ENCODE data around the gene PLPPR3. TPM values are rescaled to one million over a fixed set of nuclear protein-coding genes. Genes with fewer than 3 reads are reported as not detected.

PLPPR3 gene
- total and polyA plus RNA-seq, 2 experiments from 2014 or later: 65.7 to 88.2 TPM

GRCh38 chr19:805600-806550 is 15.9 kb downstream of the PLPPR3 start:
- H3K36me3 ChIP-seq: peaks cover 65% of the 10 kb centered on the region
- H3K4me3 ChIP-seq: no peak overlapping the region
- no peak for TF ChIP-seq CTCF (IDR thresholded peaks at IDR 0.05; ENCODE audit: low read depth, low read length)
- H3K9me3 ChIP-seq (ENCODE audit: low read depth): no peaks in the 10 kb centered on the region
- H3K27me3 ChIP-seq: no peaks in the 10 kb centered on the region
- DNase-seq (ENCODE audit: low read depth in 1 of 2, low spot score in 1 of 2): no peak
- peaks cover 20% of the 10 kb centered on the region for H3K4me1 ChIP-seq (ENCODE audit: low read depth)
- no peak overlapping the region for H3K27ac ChIP-seq

GRCh38 chr19:805166-805551 is 16.6 kb downstream of the PLPPR3 start:
- no peak for DNase-seq (ENCODE audit: low read depth in 1 of 2, low spot score in 1 of 2)
- no peak for TF ChIP-seq CTCF (IDR thresholded peaks at IDR 0.05; ENCODE audit: low read depth, low read length)
- H3K27me3 ChIP-seq: no peaks in the 10 kb centered on the region
- H3K4me3 ChIP-seq: no peak overlapping the region
- H3K9me3 ChIP-seq (ENCODE audit: low read depth): no peaks in the 10 kb centered on the region
- H3K27ac ChIP-seq: no peak overlapping the region
- H3K4me1 ChIP-seq (ENCODE audit: low read depth): peaks cover 26% of the 10 kb centered on the region
- peaks cover 58% of the 10 kb centered on the region for H3K36me3 ChIP-seq

- DNase-seq (ENCODE audit: low read depth in 1 of 2, low spot score in 1 of 2): no peak
- Histone ChIP-seq H3K4me3 (no peak overlapping the region), H3K27ac (peak overlapping the region; percentile 17), H3K4me1 (ENCODE audit: low read depth) (peaks cover 32% of the 10 kb centered on the region), H3K36me3 (peaks cover 52% of the 10 kb centered on the region), H3K9me3 (ENCODE audit: low read depth) (no peaks in the 10 kb centered on the region), H3K27me3 (no peaks in the 10 kb centered on the region)
- no peak for TF ChIP-seq CTCF (IDR thresholded peaks at IDR 0.05; ENCODE audit: low read depth, low read length)
Observed at GRCh38 chr19:804419-805165, 17.2 kb downstream of the PLPPR3 start.

- peak in 1 of 2 donors; percentile 0 for DNase-seq (ENCODE audit: low read depth in 1 of 2, low spot score in 1 of 2)
- Histone ChIP-seq H3K36me3 (peaks cover 45% of the 10 kb centered on the region), H3K4me1 (ENCODE audit: low read depth) (peaks cover 37% of the 10 kb centered on the region), H3K9me3 (ENCODE audit: low read depth) (no peaks in the 10 kb centered on the region), H3K27ac (peak overlapping the region; percentile 17), H3K4me3 (no peak overlapping the region), H3K27me3 (no peaks in the 10 kb centered on the region)
- TF ChIP-seq CTCF (IDR thresholded peaks at IDR 0.05; ENCODE audit: low read depth, low read length): no peak
Observed at GRCh38 chr19:803686-804418, 17.9 kb downstream of the PLPPR3 start.

GRCh38 chr19:803099-803561 is 18.6 kb downstream of the PLPPR3 start:
- H3K4me3 ChIP-seq: no peak overlapping the region
- H3K27ac ChIP-seq: peak overlapping the region; percentile 52
- no peaks in the 10 kb centered on the region for H3K9me3 ChIP-seq (ENCODE audit: low read depth)
- peak in 1 of 2 donors; percentile 0 for DNase-seq (ENCODE audit: low read depth in 1 of 2, low spot score in 1 of 2)
- TF ChIP-seq CTCF (IDR thresholded peaks at IDR 0.05; ENCODE audit: low read depth, low read length): no peak
- H3K4me1 ChIP-seq (ENCODE audit: low read depth): peaks cover 37% of the 10 kb centered on the region
- no peaks in the 10 kb centered on the region for H3K27me3 ChIP-seq
- H3K36me3 ChIP-seq: peaks cover 41% of the 10 kb centered on the region

Data from cardiac muscle cell (in vitro differentiated cells and primary cell).